ENCODE results near the gene GABBR2. TPM values are rescaled to one million over a fixed set of nuclear protein-coding genes. Genes with fewer than 3 reads are reported as not detected.

GABBR2 gene
- total RNA-seq, 4 donors from 2014 or later = 0.32 to 1.7 TPM; not detected in 2

- H3K27ac ChIP-seq = no peak overlapping the region
- H3K9me3 ChIP-seq = no peaks in the 10 kb centered on the region
- H3K4me1 ChIP-seq = no peaks in the 10 kb centered on the region
- TF ChIP-seq, protein P1, sequence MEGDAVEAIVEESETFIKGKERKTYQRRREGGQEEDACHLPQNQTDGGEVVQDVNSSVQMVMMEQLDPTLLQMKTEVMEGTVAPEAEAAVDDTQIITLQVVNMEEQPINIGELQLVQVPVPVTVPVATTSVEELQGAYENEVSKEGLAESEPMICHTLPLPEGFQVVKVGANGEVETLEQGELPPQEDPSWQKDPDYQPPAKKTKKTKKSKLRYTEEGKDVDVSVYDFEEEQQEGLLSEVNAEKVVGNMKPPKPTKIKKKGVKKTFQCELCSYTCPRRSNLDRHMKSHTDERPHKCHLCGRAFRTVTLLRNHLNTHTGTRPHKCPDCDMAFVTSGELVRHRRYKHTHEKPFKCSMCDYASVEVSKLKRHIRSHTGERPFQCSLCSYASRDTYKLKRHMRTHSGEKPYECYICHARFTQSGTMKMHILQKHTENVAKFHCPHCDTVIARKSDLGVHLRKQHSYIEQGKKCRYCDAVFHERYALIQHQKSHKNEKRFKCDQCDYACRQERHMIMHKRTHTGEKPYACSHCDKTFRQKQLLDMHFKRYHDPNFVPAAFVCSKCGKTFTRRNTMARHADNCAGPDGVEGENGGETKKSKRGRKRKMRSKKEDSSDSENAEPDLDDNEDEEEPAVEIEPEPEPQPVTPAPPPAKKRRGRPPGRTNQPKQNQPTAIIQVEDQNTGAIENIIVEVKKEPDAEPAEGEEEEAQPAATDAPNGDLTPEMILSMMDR (IDR thresholded peaks at IDR 0.05) = no peak
- TF ChIP-seq POLR2AphosphoS5 (IDR thresholded peaks at IDR 0.05) (no peak), POLR2A (IDR thresholded peaks at IDR 0.05) (no peak), EP300 (IDR thresholded peaks at IDR 0.05) (no peak)
- 70% methylated on average over 7 of the region's 7 CpGs for WGBS
- no peak for DNase-seq (ENCODE audit: low spot score in 2 of 2)
- H3K36me3 ChIP-seq = no peaks in the 10 kb centered on the region
- H3K4me3 ChIP-seq = no peak overlapping the region
- H3K27me3 ChIP-seq = no peaks in the 10 kb centered on the region
Observed at GRCh38 chr9:98596486-98596885, 112.2 kb downstream of the GABBR2 start.

DNA sequence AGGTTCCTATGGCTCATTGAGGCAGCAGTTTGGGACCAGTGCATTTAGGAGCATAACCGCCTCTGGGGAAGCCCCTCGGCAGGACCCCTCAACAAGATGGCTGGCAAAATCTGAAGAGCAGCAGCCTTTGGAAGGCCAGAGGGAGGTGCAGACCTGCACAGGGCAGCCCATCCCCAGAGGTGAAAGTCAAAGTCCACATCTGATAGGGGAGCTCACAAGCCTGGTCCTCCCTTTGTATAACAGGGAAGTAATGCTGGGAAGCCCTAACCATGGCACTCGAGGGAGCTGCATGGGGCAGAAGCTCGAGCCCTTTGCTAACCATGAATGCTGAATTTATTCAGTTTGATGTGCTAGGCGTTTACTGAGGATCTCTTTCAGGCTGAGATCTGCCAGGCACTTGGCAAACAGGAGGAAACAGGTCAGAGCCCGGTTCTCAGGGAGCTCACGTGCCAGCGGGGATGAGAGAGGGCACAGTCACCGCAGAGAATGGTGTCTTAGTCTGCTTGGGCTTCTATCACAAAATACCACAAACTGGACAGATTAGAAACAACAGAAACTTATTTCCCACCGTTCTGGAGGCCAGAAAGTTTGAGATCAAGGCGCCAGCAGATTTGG is 114.1 kb downstream of the GABBR2 start:
- TF ChIP-seq, protein P1 (IDR thresholded peaks at IDR 0.05) = no peak
- TF ChIP-seq POLR2AphosphoS5 (IDR thresholded peaks at IDR 0.05) (no peak), EP300 (IDR thresholded peaks at IDR 0.05) (no peak), POLR2A (IDR thresholded peaks at IDR 0.05) (no peak)
- Histone ChIP-seq H3K36me3 (no peaks in the 10 kb centered on the region), H3K9me3 (no peaks in the 10 kb centered on the region), H3K27ac (no peak overlapping the region), H3K4me3 (no peak overlapping the region), H3K27me3 (peaks cover 3% of the 10 kb centered on the region), H3K4me1 (no peaks in the 10 kb centered on the region)
- DNase-seq (ENCODE audit: low spot score in 2 of 2) = no peak
- 70% methylated on average over 10 of the region's 11 CpGs for WGBS

GRCh38 chr9:98593354-98594253 is 115.1 kb downstream of the GABBR2 start:
- no peak for DNase-seq (ENCODE audit: low spot score in 2 of 2)
- H3K4me1 ChIP-seq = no peaks in the 10 kb centered on the region
- WGBS = 81% methylated on average over 8 of the region's 15 CpGs
- no peak overlapping the region for H3K4me3 ChIP-seq
- TF ChIP-seq POLR2AphosphoS5 (IDR thresholded peaks at IDR 0.05) = no peak
- TF ChIP-seq POLR2A (IDR thresholded peaks at IDR 0.05) = no peak
- TF ChIP-seq, protein P1 (IDR thresholded peaks at IDR 0.05) = no peak
- no peaks in the 10 kb centered on the region for H3K36me3 ChIP-seq
- peaks cover 3% of the 10 kb centered on the region for H3K27me3 ChIP-seq
- no peak overlapping the region for H3K27ac ChIP-seq
- H3K9me3 ChIP-seq = no peaks in the 10 kb centered on the region

- TF ChIP-seq, protein P1 (IDR thresholded peaks at IDR 0.05) = no peak
- TF ChIP-seq EP300 (IDR thresholded peaks at IDR 0.05) (no peak), POLR2A (IDR thresholded peaks at IDR 0.05) (no peak), POLR2AphosphoS5 (IDR thresholded peaks at IDR 0.05) (no peak)
- Histone ChIP-seq H3K9me3 (no peaks in the 10 kb centered on the region), H3K27ac (no peak overlapping the region), H3K4me3 (no peak overlapping the region), H3K36me3 (no peaks in the 10 kb centered on the region), H3K27me3 (peaks cover 6% of the 10 kb centered on the region), H3K4me1 (no peaks in the 10 kb centered on the region)
- 95% methylated on average over 3 of the region's 3 CpGs for WGBS
- DNase-seq (ENCODE audit: low spot score in 2 of 2) = no peak
Observed at GRCh38 chr9:98591696-98592095, 117.0 kb downstream of the GABBR2 start.

DNA sequence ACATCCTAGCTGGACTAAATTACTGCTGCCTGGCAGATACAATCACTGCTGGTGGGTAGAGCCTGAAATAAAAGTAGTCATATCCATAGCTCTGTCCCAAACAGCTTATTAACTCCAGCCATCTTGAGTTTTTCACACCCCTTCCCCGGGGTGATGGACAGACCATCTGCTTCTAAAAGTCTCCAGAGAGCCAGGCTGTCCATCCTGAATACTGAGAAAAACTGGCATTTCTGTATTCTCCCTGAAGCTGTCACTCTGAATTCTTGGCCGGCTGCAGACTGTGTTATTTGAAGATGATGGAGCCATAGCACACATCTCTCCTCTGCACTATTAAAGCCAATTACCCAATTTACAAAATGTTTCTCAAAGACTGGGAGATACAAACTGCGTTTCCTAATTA is 118.6 kb downstream of the GABBR2 start:
- DNase-seq (ENCODE audit: low spot score in 2 of 2) = no peak
- Histone ChIP-seq H3K27ac (no peak overlapping the region), H3K36me3 (no peaks in the 10 kb centered on the region), H3K4me1 (no peaks in the 10 kb centered on the region), H3K4me3 (no peak overlapping the region), H3K9me3 (no peaks in the 10 kb centered on the region), H3K27me3 (peaks cover 6% of the 10 kb centered on the region)
- 67% methylated on average over 3 of the region's 3 CpGs for WGBS
- TF ChIP-seq, protein P1 (IDR thresholded peaks at IDR 0.05) = no peak
- no peak for TF ChIP-seq POLR2AphosphoS5 (IDR thresholded peaks at IDR 0.05)
- no peak for TF ChIP-seq POLR2A (IDR thresholded peaks at IDR 0.05)
- no peak for TF ChIP-seq EP300 (IDR thresholded peaks at IDR 0.05)

Measured in suprapubic skin (tissue), 4 donors.